Measurements from ENCODE around the gene NPAS2.

Gene NPAS2

GRCh38 chr2:101026923-101027469 is 207.1 kb downstream of the NPAS2 start:
- no peak for TF ChIP-seq CTCF (IDR thresholded peaks at IDR 0.05)

GRCh38 chr2:101027852-101028251 is 207.9 kb downstream of the NPAS2 start:
- no peak for TF ChIP-seq CTCF (IDR thresholded peaks at IDR 0.05)

- no peak for TF ChIP-seq CTCF (IDR thresholded peaks at IDR 0.05)
Measured at GRCh38 chr2:101030866-101031554, 211.1 kb downstream of the NPAS2 start.

- TF ChIP-seq CTCF (IDR thresholded peaks at IDR 0.05), result no peak
Measured at GRCh38 chr2:101032084-101032776, 212.3 kb downstream of the NPAS2 start.

GRCh38 chr2:101036562-101036961 is 216.6 kb downstream of the NPAS2 start:
- peak; percentile 58 for TF ChIP-seq CTCF (IDR thresholded peaks at IDR 0.05)

GRCh38 chr2:101037161-101037755 is 217.3 kb downstream of the NPAS2 start:
- TF ChIP-seq CTCF (IDR thresholded peaks at IDR 0.05), result no peak

- TF ChIP-seq CTCF (IDR thresholded peaks at IDR 0.05), result peak; percentile 38; the same call in 1 of the 2 replicates
Measured at GRCh38 chr2:101038455-101039255, 218.7 kb downstream of the NPAS2 start.
